Gastroesophageal sphincter (tissue), 3 donors: Measurements from ENCODE around the gene BHLHE40.

Experiments used
- CTCF ChIP-seq, 4 experiments: fragments of 200-600 bp in 2 of 4; fragments of 450-650 bp in 2 of 4; sonication (generic) in 1 of 4; IDR thresholded peaks; one replicate each; pipeline ENCODE4 v1.5.1; 2017 to 2019; ENCODE audit warnings: antibody characterized with exemption in 4 of 4, mild to moderate bottlenecking in 2 of 4, moderate library complexity in 2 of 4
- POLR2A ChIP-seq, 2 donors: fragments of 450-650 bp; IDR thresholded peaks; one replicate each; pipeline ENCODE4 v1.6.1; 2017; ENCODE audit warnings: antibody characterized with exemption in 2 of 2, mild to moderate bottlenecking in 2 of 2, moderate library complexity in 1 of 2

- TF ChIP-seq POLR2A (IDR thresholded peaks at IDR 0.05): no peak
- no peak for TF ChIP-seq CTCF (IDR thresholded peaks at IDR 0.05)
Observed at GRCh38 chr3:5030152-5030551, 50.9 kb downstream of the BHLHE40 start.
